ENCODE data around the gene C4orf33.

C4orf33 gene

DNA sequence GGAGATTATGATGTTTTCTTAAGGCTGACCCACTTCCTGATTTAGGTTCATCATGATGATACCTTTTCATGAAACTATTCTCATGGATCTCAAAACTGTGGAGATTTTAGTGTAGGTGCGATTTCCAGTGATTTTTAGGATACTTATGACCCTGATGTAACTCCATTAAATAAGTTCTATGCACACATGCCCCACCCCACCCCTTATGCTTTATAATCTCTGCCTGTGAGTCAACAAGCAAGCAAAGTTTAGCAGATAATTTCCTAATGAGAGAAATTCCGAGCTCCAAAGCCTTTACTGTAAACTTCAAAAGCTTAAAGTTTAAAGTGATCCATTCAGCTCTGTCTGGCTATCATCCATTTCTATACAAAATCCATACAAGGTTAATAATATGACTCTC is 56.4 kb downstream of the C4orf33 start:
- TF ChIP-seq, protein P1, sequence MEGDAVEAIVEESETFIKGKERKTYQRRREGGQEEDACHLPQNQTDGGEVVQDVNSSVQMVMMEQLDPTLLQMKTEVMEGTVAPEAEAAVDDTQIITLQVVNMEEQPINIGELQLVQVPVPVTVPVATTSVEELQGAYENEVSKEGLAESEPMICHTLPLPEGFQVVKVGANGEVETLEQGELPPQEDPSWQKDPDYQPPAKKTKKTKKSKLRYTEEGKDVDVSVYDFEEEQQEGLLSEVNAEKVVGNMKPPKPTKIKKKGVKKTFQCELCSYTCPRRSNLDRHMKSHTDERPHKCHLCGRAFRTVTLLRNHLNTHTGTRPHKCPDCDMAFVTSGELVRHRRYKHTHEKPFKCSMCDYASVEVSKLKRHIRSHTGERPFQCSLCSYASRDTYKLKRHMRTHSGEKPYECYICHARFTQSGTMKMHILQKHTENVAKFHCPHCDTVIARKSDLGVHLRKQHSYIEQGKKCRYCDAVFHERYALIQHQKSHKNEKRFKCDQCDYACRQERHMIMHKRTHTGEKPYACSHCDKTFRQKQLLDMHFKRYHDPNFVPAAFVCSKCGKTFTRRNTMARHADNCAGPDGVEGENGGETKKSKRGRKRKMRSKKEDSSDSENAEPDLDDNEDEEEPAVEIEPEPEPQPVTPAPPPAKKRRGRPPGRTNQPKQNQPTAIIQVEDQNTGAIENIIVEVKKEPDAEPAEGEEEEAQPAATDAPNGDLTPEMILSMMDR (IDR thresholded peaks at IDR 0.05; ENCODE audit: extremely low read depth, insufficient read depth, missing control alignments) = no peak
- in situ Hi-C loops (cut with MboI; ENCODE audit: low pct_unique_long_range_greater_than_20kb, low sequenced_read_pairs, unreplicated experiment) = no loop called here
- DNase-seq (ENCODE audit: low spot score) = no peak

DNA sequence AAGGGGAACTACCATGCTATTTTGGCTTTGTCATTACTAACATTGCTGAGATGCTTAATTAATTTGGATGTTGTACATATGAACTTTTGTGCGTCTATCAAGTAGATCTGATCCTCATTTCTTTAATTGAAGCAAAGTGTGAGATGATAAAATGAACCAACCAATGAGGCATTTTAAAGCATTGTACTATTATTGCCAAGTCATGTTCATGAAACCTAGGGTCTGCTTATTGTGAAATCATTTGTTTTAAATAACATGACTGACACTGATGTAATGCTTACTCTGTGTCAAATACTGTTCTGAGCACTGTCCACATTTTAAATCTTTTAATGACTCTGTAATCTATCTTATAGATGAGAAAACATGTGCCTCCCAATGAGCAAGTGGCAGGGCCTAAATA is 57.7 kb downstream of the C4orf33 start:
- TF ChIP-seq, protein P1 (IDR thresholded peaks at IDR 0.05; ENCODE audit: extremely low read depth, insufficient read depth, missing control alignments) = no peak
- DNase-seq (ENCODE audit: low spot score) = no peak
- in situ Hi-C loops (cut with MboI; ENCODE audit: low pct_unique_long_range_greater_than_20kb, low sequenced_read_pairs, unreplicated experiment) = no loop called here

DNA sequence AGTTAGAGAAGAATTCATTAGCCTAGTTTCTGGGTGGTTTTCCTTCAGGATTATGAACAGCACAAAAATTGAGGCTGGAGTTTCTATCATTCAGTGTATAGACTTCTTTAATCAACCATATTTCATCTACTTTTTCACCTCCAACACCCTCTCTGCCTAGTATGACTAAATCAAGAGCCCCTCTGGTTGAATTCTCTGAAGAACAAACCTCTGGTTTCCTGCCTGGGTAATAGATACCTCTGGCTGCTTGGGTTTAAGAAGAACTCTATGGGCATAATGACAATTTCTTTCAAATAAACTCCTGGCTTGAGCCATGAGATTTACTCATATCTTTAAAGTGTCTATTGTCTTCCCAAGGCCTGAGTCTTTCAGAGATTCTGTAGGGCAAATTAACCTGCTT is 66.5 kb downstream of the C4orf33 start:
- in situ Hi-C loops (cut with MboI; ENCODE audit: low pct_unique_long_range_greater_than_20kb, low sequenced_read_pairs, unreplicated experiment) = no loop called here
- DNase-seq (ENCODE audit: low spot score) = no peak
- TF ChIP-seq, protein P1 (IDR thresholded peaks at IDR 0.05; ENCODE audit: extremely low read depth, insufficient read depth, missing control alignments) = no peak

DNA sequence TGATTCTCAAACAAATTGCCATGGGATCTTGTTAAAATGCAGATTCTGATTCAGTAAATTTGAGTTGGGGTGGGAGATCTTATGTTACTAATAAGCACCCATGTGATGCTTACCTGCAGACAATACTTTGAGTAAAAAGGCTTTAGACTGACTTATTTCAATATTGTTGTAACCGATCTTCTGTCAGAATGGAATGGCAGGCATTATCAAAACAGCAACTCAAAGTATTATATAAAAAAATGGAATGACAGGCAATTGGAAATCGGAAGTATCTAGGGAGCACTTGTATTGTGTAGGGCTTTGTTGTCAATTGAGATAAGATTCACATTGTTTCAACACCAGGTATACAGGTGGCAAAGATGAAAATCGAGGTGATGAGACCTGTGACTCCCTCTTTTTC is 67.5 kb downstream of the C4orf33 start:
- in situ Hi-C loops (cut with MboI; ENCODE audit: low pct_unique_long_range_greater_than_20kb, low sequenced_read_pairs, unreplicated experiment) = no loop called here
- DNase-seq (ENCODE audit: low spot score) = no peak
- TF ChIP-seq, protein P1 (IDR thresholded peaks at IDR 0.05; ENCODE audit: extremely low read depth, insufficient read depth, missing control alignments) = no peak

DNA sequence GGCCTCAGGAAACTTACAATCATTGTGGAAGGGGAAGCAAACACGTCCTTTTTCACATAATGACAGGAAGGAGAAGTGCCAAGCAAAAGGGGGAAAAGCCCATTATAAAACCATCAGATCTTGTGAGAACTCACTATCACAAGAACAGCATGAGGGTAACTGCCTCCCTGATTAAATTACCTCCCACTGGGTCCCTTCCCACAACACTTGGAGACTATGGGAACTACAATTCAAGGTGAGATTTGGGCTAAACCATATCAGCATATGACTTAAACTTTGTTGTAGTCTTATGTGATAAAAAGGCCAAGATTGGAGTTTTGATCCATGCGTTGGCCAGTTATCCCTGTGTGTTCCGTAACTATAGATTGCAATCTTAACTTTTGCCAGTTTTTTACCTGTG is 68.3 kb downstream of the C4orf33 start:
- in situ Hi-C loops (cut with MboI; ENCODE audit: low pct_unique_long_range_greater_than_20kb, low sequenced_read_pairs, unreplicated experiment) = no loop called here
- TF ChIP-seq, protein P1 (IDR thresholded peaks at IDR 0.05; ENCODE audit: extremely low read depth, insufficient read depth, missing control alignments) = no peak
- no peak for DNase-seq (ENCODE audit: low spot score)
